ENCODE measurements around the gene ELFN2.
"Not testable (repeated sequence)": the region's sequence is repeated elsewhere in the genome, so short reads cannot be mapped to it uniquely, and the experiment has no call there.

The ELFN2 gene

GRCh38 chr22:37402184-37402506 is 25.1 kb downstream of the ELFN2 start:
- FAIRE-seq (no peak), DNase-seq (ENCODE audit: insufficient read length) (no peak)
- TF ChIP-seq POLR2AphosphoS5 (IDR thresholded peaks at IDR 0.05; ENCODE audit: low read depth, low read length) (no peak), TAF1 (IDR thresholded peaks at IDR 0.05; ENCODE audit: borderline replicate concordance, low read depth, low read length) (no peak), POLR2A (IDR thresholded peaks at IDR 0.05; ENCODE audit: low read depth, low read length) (no peak)

- DNase-seq (ENCODE audit: insufficient read length) (no peak), FAIRE-seq (no peak)
- TF ChIP-seq POLR2A (IDR thresholded peaks at IDR 0.05; ENCODE audit: low read depth, low read length), result no peak
- TF ChIP-seq POLR2AphosphoS5 (IDR thresholded peaks at IDR 0.05; ENCODE audit: low read depth, low read length), result no peak
- TF ChIP-seq TAF1 (IDR thresholded peaks at IDR 0.05; ENCODE audit: borderline replicate concordance, low read depth, low read length), result no peak
These were observed 25.7 kb downstream of the ELFN2 start for GRCh38 chr22:37401401-37402183.

- FAIRE-seq (no peak), DNase-seq (ENCODE audit: insufficient read length) (no peak)
- TF ChIP-seq TAF1 (IDR thresholded peaks at IDR 0.05; ENCODE audit: borderline replicate concordance, low read depth, low read length) (no peak), POLR2AphosphoS5 (IDR thresholded peaks at IDR 0.05; ENCODE audit: low read depth, low read length) (no peak), POLR2A (IDR thresholded peaks at IDR 0.05; ENCODE audit: low read depth, low read length) (no peak)
These were observed 26.6 kb downstream of the ELFN2 start for GRCh38 chr22:37400719-37401118.

GRCh38 chr22:37399457-37399856 is 27.8 kb downstream of the ELFN2 start:
- not testable (repeated sequence) for FAIRE-seq; DNase-seq (ENCODE audit: insufficient read length)

GRCh38 chr22:37397226-37397625 is 30.1 kb downstream of the ELFN2 start:
- TF ChIP-seq TAF1 (IDR thresholded peaks at IDR 0.05; ENCODE audit: borderline replicate concordance, low read depth, low read length) (no peak), POLR2A (IDR thresholded peaks at IDR 0.05; ENCODE audit: low read depth, low read length) (no peak), POLR2AphosphoS5 (IDR thresholded peaks at IDR 0.05; ENCODE audit: low read depth, low read length) (no peak)
- DNase-seq (ENCODE audit: insufficient read length) (no peak), FAIRE-seq (no peak)

GRCh38 chr22:37396488-37397084 is 30.7 kb downstream of the ELFN2 start:
- DNase-seq (ENCODE audit: insufficient read length), result no peak
- no peak for FAIRE-seq

GRCh38 chr22:37394341-37394740 is 32.9 kb downstream of the ELFN2 start:
- FAIRE-seq, result no peak
- TF ChIP-seq POLR2A (IDR thresholded peaks at IDR 0.05; ENCODE audit: low read depth, low read length), result no peak
- no peak for TF ChIP-seq POLR2AphosphoS5 (IDR thresholded peaks at IDR 0.05; ENCODE audit: low read depth, low read length)
- TF ChIP-seq TAF1 (IDR thresholded peaks at IDR 0.05; ENCODE audit: borderline replicate concordance, low read depth, low read length), result no peak
- DNase-seq (ENCODE audit: insufficient read length), result no peak

More at GRCh38 chr22:37396488-37397084, 30.7 kb downstream of the ELFN2 start:
- TF ChIP-seq POLR2AphosphoS5 (IDR thresholded peaks at IDR 0.05; ENCODE audit: low read depth, low read length) (no peak), POLR2A (IDR thresholded peaks at IDR 0.05; ENCODE audit: low read depth, low read length) (no peak), TAF1 (IDR thresholded peaks at IDR 0.05; ENCODE audit: borderline replicate concordance, low read depth, low read length) (no peak)

- no peak for FAIRE-seq
- TF ChIP-seq POLR2A (IDR thresholded peaks at IDR 0.05; ENCODE audit: low read depth, low read length) (no peak), POLR2AphosphoS5 (IDR thresholded peaks at IDR 0.05; ENCODE audit: low read depth, low read length) (no peak), TAF1 (IDR thresholded peaks at IDR 0.05; ENCODE audit: borderline replicate concordance, low read depth, low read length) (no peak)
- DNase-seq (ENCODE audit: insufficient read length), result no peak
These were observed 33.5 kb downstream of the ELFN2 start for GRCh38 chr22:37393746-37394145.

- DNase-seq (ENCODE audit: insufficient read length) (no peak), FAIRE-seq (no peak)
- TF ChIP-seq TAF1 (IDR thresholded peaks at IDR 0.05; ENCODE audit: borderline replicate concordance, low read depth, low read length), result no peak
These were observed 34.5 kb downstream of the ELFN2 start for GRCh38 chr22:37392721-37393328.

GRCh38 chr22:37391702-37392101 is 35.6 kb downstream of the ELFN2 start:
- FAIRE-seq (no peak), DNase-seq (ENCODE audit: insufficient read length) (no peak)
- TF ChIP-seq POLR2A (IDR thresholded peaks at IDR 0.05; ENCODE audit: low read depth, low read length), result no peak
- no peak for TF ChIP-seq TAF1 (IDR thresholded peaks at IDR 0.05; ENCODE audit: borderline replicate concordance, low read depth, low read length)
- TF ChIP-seq POLR2AphosphoS5 (IDR thresholded peaks at IDR 0.05; ENCODE audit: low read depth, low read length), result no peak

- FAIRE-seq (no peak), DNase-seq (ENCODE audit: insufficient read length) (no peak)
- TF ChIP-seq POLR2AphosphoS5 (IDR thresholded peaks at IDR 0.05; ENCODE audit: low read depth, low read length), result no peak
- no peak for TF ChIP-seq TAF1 (IDR thresholded peaks at IDR 0.05; ENCODE audit: borderline replicate concordance, low read depth, low read length)
- no peak for TF ChIP-seq POLR2A (IDR thresholded peaks at IDR 0.05; ENCODE audit: low read depth, low read length)
These were observed 37.2 kb downstream of the ELFN2 start for GRCh38 chr22:37390075-37390474.

- TF ChIP-seq POLR2A (IDR thresholded peaks at IDR 0.05; ENCODE audit: low read depth, low read length) (no peak), TAF1 (IDR thresholded peaks at IDR 0.05; ENCODE audit: borderline replicate concordance, low read depth, low read length) (no peak), POLR2AphosphoS5 (IDR thresholded peaks at IDR 0.05; ENCODE audit: low read depth, low read length) (no peak)
- no peak for FAIRE-seq
- no peak for DNase-seq (ENCODE audit: insufficient read length)
These were observed 38.7 kb downstream of the ELFN2 start for GRCh38 chr22:37388538-37388937.
